Natural killer cell (primary cell): ENCODE results near the gene HBE1. TPM values are rescaled to one million over a fixed set of nuclear protein-coding genes. Genes with fewer than 3 reads are reported as not detected.

ENCODE experiments used
- ATAC-seq, 3 donors: fragments of 150-1000 bp in 2 of 3; fragments of 200-7000 bp in 1 of 3; cut with Tn5 transposase; 1 replicate in 1 of 3; 2 replicates in 2 of 3; pipeline ENCODE4 v1.10.0; 2021; ENCODE audit warnings: mild to moderate bottlenecking in 2 of 3, moderate library complexity in 2 of 3
- DNase-seq, 2 donors: peaks; one replicate each; pipeline versions ENCODE4 v3.0.0 to v3.0.0-alpha.2; 2013 to 2021; ENCODE audit warnings: mixed read lengths in 1 of 2
- H3K27ac ChIP-seq: one replicate; pipeline ENCODE4 v1.5.1; 2013; ENCODE audit warnings: mild to moderate bottlenecking, low read length
- H3K27me3 ChIP-seq: one replicate; pipeline ENCODE4 v1.6.1; 2013; ENCODE audit warnings: low read length; ENCODE audit not compliant: control insufficient read depth, insufficient read depth
- H3K36me3 ChIP-seq: one replicate; pipeline ENCODE4 v1.6.1; 2013; ENCODE audit warnings: low read length; ENCODE audit not compliant: control insufficient read depth, insufficient read depth
- H3K4me1 ChIP-seq: one replicate; pipeline ENCODE4 v1.6.1; 2013; ENCODE audit warnings: low read length; ENCODE audit not compliant: control insufficient read depth, insufficient read depth
- H3K4me3 ChIP-seq: one replicate; pipeline ENCODE4 v1.5.1; 2013; ENCODE audit warnings: low read length
- H3K9me3 ChIP-seq: one replicate; pipeline ENCODE4 v1.6.1; 2013; ENCODE audit warnings: low read length; ENCODE audit not compliant: control insufficient read depth, insufficient read depth
- H3K27ac Mint-ChIP-seq, 2 donors: one replicate each; pipeline ENCODE4 v1.8.0; 2022; ENCODE audit warnings: mild to moderate bottlenecking in 2 of 2, mixed read lengths in 2 of 2, moderate library complexity in 1 of 2
- H3K27me3 Mint-ChIP-seq, 2 donors: one replicate each; pipeline ENCODE4 v1.8.0; 2022; ENCODE audit warnings: low read depth in 2 of 2, mixed read lengths in 2 of 2
- H3K36me3 Mint-ChIP-seq: one replicate; pipeline ENCODE4 v1.8.0; 2022; ENCODE audit warnings: mixed read lengths
- H3K4me1 Mint-ChIP-seq, 2 donors: one replicate each; pipeline ENCODE4 v1.8.0; 2022; ENCODE audit warnings: mixed read lengths in 2 of 2
- H3K4me3 Mint-ChIP-seq: one replicate; pipeline ENCODE4 v1.8.0; 2022; ENCODE audit warnings: mild to moderate bottlenecking, moderate library complexity, mixed read lengths
- H3K9me3 Mint-ChIP-seq, 2 donors: one replicate each; pipeline ENCODE4 v1.8.0; 2022; ENCODE audit warnings: mixed read lengths in 2 of 2
- WGBS: methylation state at CpG from one replicate; pipeline ENCODE4 v1.1.7; 2013; ENCODE audit warnings: missing lambda C conversion rate; ENCODE audit not compliant: insufficient coverage; 5-methylcytosine and 5-hydroxymethylcytosine counted together
- intact Hi-C: fragments of 100-400 bp; cut with micrococcal nuclease; formaldehyde crosslinking; loops from one replicate; pipeline ENCODE4 v1.14.2; 2022
- total RNA-seq, 4 donors: library from RNA; stranded (reverse); fragments of 120-200 nt in 1 of 4; gene quantifications; one replicate each; pipeline versions ENCODE4 v1.2.3 to v1.2.4, GENCODE V29; 2013 to 2022
- TF ChIP-seq, protein P1 (sequence below): fragments of 200-600 bp; IDR thresholded peaks from one replicate; pipeline ENCODE4 v1.8.0; 2022; ENCODE audit warnings: antibody characterized with exemption

Gene HBE1
- total RNA-seq, 3 donors from 2014 or later (not counting 1 experiment from before 2014, with no cell fraction given) = not detected

DNA sequence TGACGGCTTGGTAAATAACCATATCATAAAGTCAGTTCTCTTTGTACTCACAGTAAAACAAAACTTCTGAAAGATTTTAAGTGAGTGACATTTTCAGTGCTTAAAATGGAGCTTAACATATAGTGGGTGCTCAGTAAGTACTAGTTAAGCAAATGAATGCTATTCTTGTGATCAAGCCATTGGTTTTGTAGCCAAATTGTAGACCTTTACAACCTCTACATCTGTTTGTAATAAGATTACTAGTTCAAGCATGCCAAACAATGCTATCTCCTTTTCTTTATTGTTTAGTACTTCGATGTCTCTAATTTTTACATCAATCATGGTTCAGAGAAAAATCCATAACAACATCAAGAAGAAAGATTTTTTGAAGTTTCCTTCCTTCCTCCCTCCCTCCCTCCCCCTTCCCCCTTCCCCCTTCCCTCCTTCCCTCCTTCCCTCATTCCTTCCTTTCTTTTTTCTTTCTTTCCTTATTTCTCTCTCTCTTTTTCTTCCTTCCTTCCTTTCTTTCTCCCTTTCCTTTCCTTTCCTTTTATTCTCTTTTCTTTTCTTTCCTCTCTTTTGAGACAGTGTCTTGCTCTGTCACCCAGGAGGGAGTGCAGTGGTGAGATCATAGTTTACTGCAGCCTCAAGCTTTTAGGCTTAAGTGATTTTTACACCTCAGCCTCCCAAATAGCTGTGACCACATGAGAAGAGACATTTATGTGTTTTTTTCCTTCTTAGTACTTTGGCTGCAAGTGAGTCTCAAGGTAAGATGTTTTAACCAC is 37.7 kb upstream of the HBE1 start:
- Histone ChIP-seq H3K27me3 (no peaks in the 10 kb centered on the region), H3K27ac (no peak overlapping the region), H3K36me3 (no peaks in the 10 kb centered on the region), H3K9me3 (no peaks in the 10 kb centered on the region), H3K4me3 (no peak overlapping the region), H3K4me1 (no peaks in the 10 kb centered on the region)
- Mint-ChIP-seq H3K9me3 (peaks cover 0 to 4% of the 10 kb centered on the region in 2 donors), H3K27ac (no peak overlapping the region), H3K4me1 (no peaks in the 10 kb centered on the region), H3K4me3 (no peak overlapping the region), H3K36me3 (no peaks in the 10 kb centered on the region), H3K27me3 (peaks cover 0 to 5% of the 10 kb centered on the region in 2 donors)
- intact Hi-C loops = no loop called here
- TF ChIP-seq, protein P1, sequence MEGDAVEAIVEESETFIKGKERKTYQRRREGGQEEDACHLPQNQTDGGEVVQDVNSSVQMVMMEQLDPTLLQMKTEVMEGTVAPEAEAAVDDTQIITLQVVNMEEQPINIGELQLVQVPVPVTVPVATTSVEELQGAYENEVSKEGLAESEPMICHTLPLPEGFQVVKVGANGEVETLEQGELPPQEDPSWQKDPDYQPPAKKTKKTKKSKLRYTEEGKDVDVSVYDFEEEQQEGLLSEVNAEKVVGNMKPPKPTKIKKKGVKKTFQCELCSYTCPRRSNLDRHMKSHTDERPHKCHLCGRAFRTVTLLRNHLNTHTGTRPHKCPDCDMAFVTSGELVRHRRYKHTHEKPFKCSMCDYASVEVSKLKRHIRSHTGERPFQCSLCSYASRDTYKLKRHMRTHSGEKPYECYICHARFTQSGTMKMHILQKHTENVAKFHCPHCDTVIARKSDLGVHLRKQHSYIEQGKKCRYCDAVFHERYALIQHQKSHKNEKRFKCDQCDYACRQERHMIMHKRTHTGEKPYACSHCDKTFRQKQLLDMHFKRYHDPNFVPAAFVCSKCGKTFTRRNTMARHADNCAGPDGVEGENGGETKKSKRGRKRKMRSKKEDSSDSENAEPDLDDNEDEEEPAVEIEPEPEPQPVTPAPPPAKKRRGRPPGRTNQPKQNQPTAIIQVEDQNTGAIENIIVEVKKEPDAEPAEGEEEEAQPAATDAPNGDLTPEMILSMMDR = no peak
- 86% methylated on average over 2 of the region's 2 CpGs for WGBS
- no peak for ATAC-seq
- DNase-seq = no peak

DNA sequence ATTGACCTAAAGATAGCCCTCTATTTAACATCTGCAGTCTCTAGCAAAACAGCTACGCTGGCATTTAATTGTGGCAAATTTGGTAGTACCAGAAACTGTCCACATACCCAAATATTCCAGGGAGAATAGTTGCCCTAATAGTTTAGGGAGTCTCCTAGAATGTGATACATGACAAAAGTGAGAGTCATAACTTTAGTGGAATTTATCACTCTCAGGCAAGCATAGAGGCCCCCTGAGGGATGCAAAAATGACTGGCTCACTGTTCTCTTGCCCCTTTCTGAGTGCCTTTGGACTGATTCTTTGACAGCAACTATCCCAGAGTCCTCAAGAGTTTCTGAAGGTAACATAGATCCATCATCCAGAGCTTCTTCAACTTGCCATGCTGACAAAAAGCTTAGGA is 34.3 kb upstream of the HBE1 start:
- H3K27me3 ChIP-seq = no peaks in the 10 kb centered on the region
- ATAC-seq = no peak
- no peaks in the 10 kb centered on the region for H3K4me1 Mint-ChIP-seq
- no peaks in the 10 kb centered on the region for H3K27me3 Mint-ChIP-seq
- no peak for DNase-seq
- no peaks in the 10 kb centered on the region for H3K9me3 ChIP-seq
- no CpG with 5 or more reads among the region's 1 CpG for WGBS
- H3K4me1 ChIP-seq = no peaks in the 10 kb centered on the region
- H3K27ac Mint-ChIP-seq = no peak overlapping the region
- no peak overlapping the region for H3K4me3 Mint-ChIP-seq
- H3K9me3 Mint-ChIP-seq = peaks cover 0 to 2% of the 10 kb centered on the region in 2 donors
- TF ChIP-seq, protein P1 = no peak
- H3K36me3 Mint-ChIP-seq = no peaks in the 10 kb centered on the region
- H3K27ac ChIP-seq = no peak overlapping the region
- H3K36me3 ChIP-seq = no peaks in the 10 kb centered on the region
- intact Hi-C loops = no loop called here
- H3K4me3 ChIP-seq = no peak overlapping the region

DNA sequence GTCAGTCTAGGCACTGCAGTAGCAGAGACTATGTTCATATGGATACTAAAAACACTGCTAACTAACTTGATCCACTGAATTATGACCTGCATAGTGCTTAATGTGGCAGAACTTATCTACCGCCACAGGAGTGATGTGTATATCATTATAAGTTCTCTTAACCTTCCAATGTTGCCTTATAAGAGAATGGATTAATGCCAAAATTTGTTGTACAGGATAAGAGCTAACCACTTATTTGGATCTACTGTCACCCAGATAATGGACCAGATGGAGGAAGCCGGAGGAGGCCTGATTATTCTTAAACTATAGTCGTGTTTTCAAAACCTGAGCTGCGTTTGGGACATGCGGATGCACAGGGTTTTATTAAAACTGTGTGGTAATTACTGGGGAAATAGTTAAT is 33.9 kb upstream of the HBE1 start:
- Mint-ChIP-seq H3K27me3 (no peaks in the 10 kb centered on the region), H3K4me3 (no peak overlapping the region), H3K27ac (no peak overlapping the region), H3K36me3 (no peaks in the 10 kb centered on the region), H3K4me1 (no peaks in the 10 kb centered on the region), H3K9me3 (peaks cover 0 to 2% of the 10 kb centered on the region in 2 donors)
- DNase-seq (no peak), ATAC-seq (no peak)
- Histone ChIP-seq H3K27me3 (no peaks in the 10 kb centered on the region), H3K4me3 (no peak overlapping the region), H3K9me3 (no peaks in the 10 kb centered on the region), H3K36me3 (no peaks in the 10 kb centered on the region), H3K4me1 (no peaks in the 10 kb centered on the region), H3K27ac (no peak overlapping the region)
- intact Hi-C loops = no loop called here
- TF ChIP-seq, protein P1 = no peak
- WGBS = 100% methylated on average over 1 of the region's 5 CpGs

DNA sequence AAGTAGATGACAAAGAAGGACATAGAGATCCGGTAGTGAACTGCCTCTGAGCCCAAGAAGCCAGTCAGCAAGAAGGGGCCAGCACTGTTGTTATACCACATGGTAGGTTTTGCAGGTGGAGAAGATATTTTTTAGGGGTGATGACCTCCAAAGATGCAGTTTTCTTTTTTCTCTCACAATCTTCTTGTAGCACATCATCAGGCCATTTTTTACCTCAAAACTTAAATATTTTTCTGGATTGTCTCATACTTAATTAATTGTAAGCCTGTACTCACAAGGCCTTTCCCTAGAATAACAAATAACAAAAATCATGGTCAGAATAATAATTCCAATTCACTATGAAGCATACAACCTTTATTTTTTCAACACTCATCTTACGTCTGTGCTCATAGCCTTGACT is 32.1 kb upstream of the HBE1 start, which contains the start of gene OR51B4:
Gene OR51B4, minus strand, starts transcription at position 101 of the 400 bp plus-strand sequence. Its CDS starts 0 bp downstream, at position 101.
- Mint-ChIP-seq H3K4me1 (no peaks in the 10 kb centered on the region), H3K9me3 (peaks cover 0 to 2% of the 10 kb centered on the region in 2 donors), H3K27ac (no peak within 1 kb of the TSS), H3K4me3 (no peak within 1 kb of the TSS), H3K27me3 (no peaks in the 10 kb centered on the region), H3K36me3 (no peaks in the 10 kb centered on the region)
- no peaks in the 10 kb centered on the region for H3K36me3 ChIP-seq
- H3K9me3 ChIP-seq = no peaks in the 10 kb centered on the region
- DNase-seq (no peak), ATAC-seq (no peak)
- H3K4me1 ChIP-seq = no peaks in the 10 kb centered on the region
- H3K27ac ChIP-seq = no peak within 1 kb of the TSS
- TF ChIP-seq, protein P1 = no peak
- no peaks in the 10 kb centered on the region for H3K27me3 ChIP-seq
- intact Hi-C loops = no loop called here
- WGBS = 98% methylated on average over 2 of the region's 2 CpGs
- H3K4me3 ChIP-seq = no peak within 1 kb of the TSS
